ENCODE measurements around the gene MAGEL2. TPM values are rescaled to one million over a fixed set of nuclear protein-coding genes. Genes with fewer than 3 reads are reported as not detected.

MAGEL2 gene
- polyA plus RNA-seq = under 1 TPM; 0.01 to 0.02 TPM

DNA sequence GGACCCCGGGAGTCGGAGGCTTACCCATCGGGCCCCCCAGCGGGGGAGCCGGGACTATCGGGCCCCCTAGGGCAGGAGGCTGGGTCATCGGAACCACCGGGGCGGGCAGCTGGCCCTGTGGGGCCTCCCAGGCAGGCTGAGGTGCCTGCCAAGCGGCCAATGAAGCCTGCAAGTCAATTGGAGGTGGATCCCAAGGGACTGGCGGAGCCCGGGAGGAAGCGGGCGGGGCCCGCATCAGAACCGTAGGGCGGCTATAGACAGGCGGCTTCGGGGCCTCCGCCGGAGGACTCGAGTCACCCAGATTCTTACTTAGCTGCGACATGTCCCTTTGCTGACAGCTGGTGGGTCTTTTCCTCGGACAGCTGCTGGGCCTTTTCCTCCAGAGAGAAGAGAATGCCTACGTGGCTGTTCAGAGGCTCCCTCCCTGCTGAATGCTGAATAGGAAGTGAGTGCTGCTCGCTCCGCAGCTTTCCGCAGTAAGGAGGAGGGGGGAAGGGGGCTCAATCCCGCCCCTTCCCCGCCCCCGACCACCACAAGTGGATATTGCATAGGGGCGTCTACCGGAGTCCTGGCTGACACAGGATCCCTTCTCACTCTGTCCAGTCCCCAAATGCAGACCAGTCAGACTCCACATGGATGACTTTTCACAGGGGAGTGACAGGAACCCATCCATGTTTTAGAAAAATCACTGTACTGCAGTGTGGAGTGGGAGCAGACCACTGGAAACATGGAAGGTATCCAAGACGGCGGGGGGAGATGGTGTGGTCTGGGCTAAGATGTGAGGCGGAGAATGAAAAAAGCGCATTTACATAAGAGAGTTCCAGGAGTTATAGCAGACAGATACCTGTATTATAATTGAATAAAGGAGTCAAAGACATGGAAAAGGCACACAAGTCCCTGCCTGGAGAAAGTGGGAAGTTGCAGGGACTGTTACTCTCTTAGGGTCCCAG is at the start of gene MAGEL2:
Gene MAGEL2, minus strand, starts transcription at position 447 of the 950 bp plus-strand sequence. Its CDS starts 125 bp downstream, at position 322.
- 50 to 54% methylated on average over 37 of the region's 37 CpGs for WGBS, 2 donors
- Histone ChIP-seq H3K36me3 (ENCODE audit: control insufficient read depth in 2 of 2, insufficient read depth in 2 of 2, low read length in 1 of 2) (no peaks in the 10 kb centered on the region), H3K9me3 (ENCODE audit: control insufficient read depth in 2 of 2, insufficient read depth in 1 of 2, low read depth in 1 of 2, low read length in 1 of 2) (peaks cover 0 to 7% of the 10 kb centered on the region in 2 donors), H3K4me3 (ENCODE audit: low read depth in 1 of 2, low read length in 2 of 2) (no peak within 1 kb of the TSS), H3K27ac (ENCODE audit: low read depth in 2 of 2, low read length in 1 of 2) (no peak within 1 kb of the TSS), H3K4me1 (ENCODE audit: control insufficient read depth in 2 of 2, insufficient read depth in 2 of 2, low read length in 1 of 2) (no peaks in the 10 kb centered on the region), H3K27me3 (ENCODE audit: control insufficient read depth in 1 of 2, insufficient read depth in 2 of 2, low read length in 2 of 2) (peaks cover 0 to 2% of the 10 kb centered on the region in 2 donors)

DNA sequence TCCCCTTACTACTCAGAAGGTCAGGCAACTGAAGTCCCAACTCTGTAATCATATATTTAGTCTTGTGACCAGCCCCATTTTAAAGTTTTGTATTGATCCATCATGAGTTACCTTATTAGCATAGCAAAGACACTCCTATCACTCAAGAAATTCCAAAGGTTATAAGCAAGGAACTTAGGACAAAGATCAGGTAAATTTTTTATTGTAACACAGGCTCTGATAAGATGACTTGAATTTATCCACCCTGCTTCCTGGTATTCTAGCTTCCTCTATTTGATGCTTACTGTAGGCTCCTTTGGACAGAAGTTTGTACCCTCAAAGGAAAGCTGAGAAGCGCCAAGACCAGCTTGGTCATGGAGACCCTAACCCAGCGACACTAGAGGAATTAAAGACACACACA is 47.6 kb upstream of the MAGEL2 start:
- no peaks in the 10 kb centered on the region for H3K36me3 ChIP-seq (ENCODE audit: control insufficient read depth in 2 of 2, insufficient read depth in 2 of 2, low read length in 1 of 2)
- no peaks in the 10 kb centered on the region for H3K4me1 ChIP-seq (ENCODE audit: control insufficient read depth in 2 of 2, insufficient read depth in 2 of 2, low read length in 1 of 2)
- 71 to 77% methylated on average over 2 of the region's 2 CpGs for WGBS, 2 donors
- H3K27me3 ChIP-seq (ENCODE audit: control insufficient read depth in 1 of 2, insufficient read depth in 2 of 2, low read length in 2 of 2) = no peaks in the 10 kb centered on the region
- H3K27ac ChIP-seq (ENCODE audit: low read depth in 2 of 2, low read length in 1 of 2) = no peak overlapping the region
- H3K4me3 ChIP-seq (ENCODE audit: low read depth in 1 of 2, low read length in 2 of 2) = no peak overlapping the region
- H3K9me3 ChIP-seq (ENCODE audit: control insufficient read depth in 2 of 2, insufficient read depth in 1 of 2, low read depth in 1 of 2, low read length in 1 of 2) = no peaks in the 10 kb centered on the region

GRCh38 chr15:23694592-23694991 is 46.9 kb upstream of the MAGEL2 start:
- WGBS, 2 donors = 96 to 100% methylated on average over 1 of the region's 1 CpG
- no peaks in the 10 kb centered on the region for H3K4me1 ChIP-seq (ENCODE audit: control insufficient read depth in 2 of 2, insufficient read depth in 2 of 2, low read length in 1 of 2)
- no peak overlapping the region for H3K4me3 ChIP-seq (ENCODE audit: low read depth in 1 of 2, low read length in 2 of 2)
- H3K27me3 ChIP-seq (ENCODE audit: control insufficient read depth in 1 of 2, insufficient read depth in 2 of 2, low read length in 2 of 2) = no peaks in the 10 kb centered on the region
- no peaks in the 10 kb centered on the region for H3K9me3 ChIP-seq (ENCODE audit: control insufficient read depth in 2 of 2, insufficient read depth in 1 of 2, low read depth in 1 of 2, low read length in 1 of 2)
- H3K36me3 ChIP-seq (ENCODE audit: control insufficient read depth in 2 of 2, insufficient read depth in 2 of 2, low read length in 1 of 2) = no peaks in the 10 kb centered on the region
- H3K27ac ChIP-seq (ENCODE audit: low read depth in 2 of 2, low read length in 1 of 2) = no peak overlapping the region

GRCh38 chr15:23690450-23690852 is 42.8 kb upstream of the MAGEL2 start:
- Histone ChIP-seq H3K4me1 (ENCODE audit: control insufficient read depth in 2 of 2, insufficient read depth in 2 of 2, low read length in 1 of 2) (no peaks in the 10 kb centered on the region), H3K9me3 (ENCODE audit: control insufficient read depth in 2 of 2, insufficient read depth in 1 of 2, low read depth in 1 of 2, low read length in 1 of 2) (peaks cover 2 to 3% of the 10 kb centered on the region in 2 donors), H3K4me3 (ENCODE audit: low read depth in 1 of 2, low read length in 2 of 2) (no peak overlapping the region), H3K27ac (ENCODE audit: low read depth in 2 of 2, low read length in 1 of 2) (no peak overlapping the region), H3K36me3 (ENCODE audit: control insufficient read depth in 2 of 2, insufficient read depth in 2 of 2, low read length in 1 of 2) (no peaks in the 10 kb centered on the region), H3K27me3 (ENCODE audit: control insufficient read depth in 1 of 2, insufficient read depth in 2 of 2, low read length in 2 of 2) (no peaks in the 10 kb centered on the region)
- 50 to 62% methylated on average over 5 of the region's 5 CpGs for WGBS, 2 donors

- Histone ChIP-seq H3K27ac (ENCODE audit: low read depth in 2 of 2, low read length in 1 of 2) (no peak overlapping the region), H3K27me3 (ENCODE audit: control insufficient read depth in 1 of 2, insufficient read depth in 2 of 2, low read length in 2 of 2) (no peaks in the 10 kb centered on the region), H3K4me1 (ENCODE audit: control insufficient read depth in 2 of 2, insufficient read depth in 2 of 2, low read length in 1 of 2) (no peaks in the 10 kb centered on the region), H3K4me3 (ENCODE audit: low read depth in 1 of 2, low read length in 2 of 2) (no peak overlapping the region), H3K9me3 (ENCODE audit: control insufficient read depth in 2 of 2, insufficient read depth in 1 of 2, low read depth in 1 of 2, low read length in 1 of 2) (peaks cover 2 to 3% of the 10 kb centered on the region in 2 donors), H3K36me3 (ENCODE audit: control insufficient read depth in 2 of 2, insufficient read depth in 2 of 2, low read length in 1 of 2) (no peaks in the 10 kb centered on the region)
- WGBS, 2 donors = 63 to 69% methylated on average over 4 of the region's 4 CpGs
Observed at GRCh38 chr15:23690015-23690414, 42.3 kb upstream of the MAGEL2 start.

DNA sequence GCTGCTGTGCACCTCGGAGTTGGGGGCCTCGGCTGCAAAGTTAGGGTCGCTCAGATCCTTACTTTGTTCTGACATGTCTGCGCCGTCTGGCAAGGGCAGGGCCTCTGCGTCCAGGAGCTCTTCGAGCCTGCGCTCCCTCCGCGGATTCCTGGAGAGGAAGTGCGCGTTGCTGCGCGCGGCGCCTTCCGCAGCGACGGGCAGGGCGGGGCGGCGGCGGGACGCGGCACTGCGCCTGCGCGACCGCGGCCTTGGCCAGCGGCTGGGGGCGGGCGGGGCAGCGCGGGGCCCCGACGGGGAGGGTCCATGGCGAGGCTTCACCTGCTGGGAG is 39.4 kb upstream of the MAGEL2 start, which contains the start of gene NDN:
Gene NDN, minus strand, starts transcription at position 163 of the 328 bp plus-strand sequence. Its CDS starts 88 bp downstream, at position 75.
- Histone ChIP-seq H3K4me3 (ENCODE audit: low read depth in 1 of 2, low read length in 2 of 2) (peak within 1 kb of the TSS; percentile 51 to 58), H3K4me1 (ENCODE audit: control insufficient read depth in 2 of 2, insufficient read depth in 2 of 2, low read length in 1 of 2) (no peaks in the 10 kb centered on the region), H3K9me3 (ENCODE audit: control insufficient read depth in 2 of 2, insufficient read depth in 1 of 2, low read depth in 1 of 2, low read length in 1 of 2) (peaks cover 2 to 3% of the 10 kb centered on the region in 2 donors), H3K27me3 (ENCODE audit: control insufficient read depth in 1 of 2, insufficient read depth in 2 of 2, low read length in 2 of 2) (no peaks in the 10 kb centered on the region), H3K27ac (ENCODE audit: low read depth in 2 of 2, low read length in 1 of 2) (no peak within 1 kb of the TSS), H3K36me3 (ENCODE audit: control insufficient read depth in 2 of 2, insufficient read depth in 2 of 2, low read length in 1 of 2) (no peaks in the 10 kb centered on the region)
- 29 to 39% methylated on average over 38 of the region's 38 CpGs for WGBS, 2 donors

- Histone ChIP-seq H3K4me1 (ENCODE audit: control insufficient read depth in 2 of 2, insufficient read depth in 2 of 2, low read length in 1 of 2) (no peaks in the 10 kb centered on the region), H3K27me3 (ENCODE audit: control insufficient read depth in 1 of 2, insufficient read depth in 2 of 2, low read length in 2 of 2) (no peaks in the 10 kb centered on the region), H3K9me3 (ENCODE audit: control insufficient read depth in 2 of 2, insufficient read depth in 1 of 2, low read depth in 1 of 2, low read length in 1 of 2) (peaks cover 2 to 3% of the 10 kb centered on the region in 2 donors), H3K36me3 (ENCODE audit: control insufficient read depth in 2 of 2, insufficient read depth in 2 of 2, low read length in 1 of 2) (no peaks in the 10 kb centered on the region), H3K27ac (ENCODE audit: low read depth in 2 of 2, low read length in 1 of 2) (no peak overlapping the region), H3K4me3 (ENCODE audit: low read depth in 1 of 2, low read length in 2 of 2) (peak overlapping the region; percentile 51 to 58)
- 40 to 47% methylated on average over 57 of the region's 57 CpGs for WGBS, 2 donors
Observed at GRCh38 chr15:23686466-23687142, 38.9 kb upstream of the MAGEL2 start.

- Histone ChIP-seq H3K9me3 (ENCODE audit: control insufficient read depth in 2 of 2, insufficient read depth in 1 of 2, low read depth in 1 of 2, low read length in 1 of 2) (no peaks in the 10 kb centered on the region), H3K4me1 (ENCODE audit: control insufficient read depth in 2 of 2, insufficient read depth in 2 of 2, low read length in 1 of 2) (no peaks in the 10 kb centered on the region), H3K27ac (ENCODE audit: low read depth in 2 of 2, low read length in 1 of 2) (no peak overlapping the region), H3K4me3 (ENCODE audit: low read depth in 1 of 2, low read length in 2 of 2) (no peak overlapping the region), H3K36me3 (ENCODE audit: control insufficient read depth in 2 of 2, insufficient read depth in 2 of 2, low read length in 1 of 2) (no peaks in the 10 kb centered on the region), H3K27me3 (ENCODE audit: control insufficient read depth in 1 of 2, insufficient read depth in 2 of 2, low read length in 2 of 2) (no peaks in the 10 kb centered on the region)
- WGBS, 2 donors = 42 to 50% methylated on average over 3 of the region's 3 CpGs
Observed at GRCh38 chr15:23671481-23671880, 23.8 kb upstream of the MAGEL2 start.

DNA sequence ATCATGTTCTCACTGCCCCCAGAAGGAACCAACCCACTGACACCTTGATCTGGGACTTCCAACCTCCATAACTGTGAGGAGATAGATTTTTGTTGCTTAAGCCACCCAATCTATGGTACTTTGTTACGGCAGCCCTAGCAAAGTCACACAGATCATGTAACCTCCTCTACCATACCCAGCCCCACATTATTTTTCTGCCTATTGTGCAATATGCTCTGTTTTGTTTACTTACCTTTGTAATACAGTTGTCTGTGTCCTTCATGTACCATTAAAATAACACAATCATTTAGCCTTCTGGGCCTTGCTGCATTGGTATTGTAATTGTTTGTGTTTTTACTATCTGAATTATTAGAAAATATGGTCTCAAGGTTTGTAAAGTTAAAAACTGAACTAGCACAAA is 23.3 kb upstream of the MAGEL2 start:
- Histone ChIP-seq H3K9me3 (ENCODE audit: control insufficient read depth in 2 of 2, insufficient read depth in 1 of 2, low read depth in 1 of 2, low read length in 1 of 2) (no peaks in the 10 kb centered on the region), H3K4me1 (ENCODE audit: control insufficient read depth in 2 of 2, insufficient read depth in 2 of 2, low read length in 1 of 2) (no peaks in the 10 kb centered on the region), H3K36me3 (ENCODE audit: control insufficient read depth in 2 of 2, insufficient read depth in 2 of 2, low read length in 1 of 2) (no peaks in the 10 kb centered on the region), H3K27ac (ENCODE audit: low read depth in 2 of 2, low read length in 1 of 2) (no peak overlapping the region), H3K27me3 (ENCODE audit: control insufficient read depth in 1 of 2, insufficient read depth in 2 of 2, low read length in 2 of 2) (no peaks in the 10 kb centered on the region), H3K4me3 (ENCODE audit: low read depth in 1 of 2, low read length in 2 of 2) (no peak overlapping the region)
- 86 to 91% methylated on average over 1 of the region's 1 CpG for WGBS, 2 donors

All from esophagus (tissue), 2 donors.